SK-N-DZ (cell line): ENCODE measurements around the gene KRT1.

ENCODE experiments used
- DNase-seq: peaks from one replicate; pipeline ENCODE4 v3.0.0-alpha.2; 2015; ENCODE audit warnings: low spot score

KRT1 gene

GRCh38 chr12:52660934-52661499 is 19.2 kb downstream of the KRT1 start:
- DNase-seq: no peak

GRCh38 chr12:52659951-52660350 is 20.3 kb downstream of the KRT1 start:
- no peak for DNase-seq

GRCh38 chr12:52659395-52659794 is 20.8 kb downstream of the KRT1 start:
- no peak for DNase-seq

- no peak for DNase-seq
These were observed 22.0 kb downstream of the KRT1 start for GRCh38 chr12:52658196-52658595.

GRCh38 chr12:52657250-52657902 is 22.8 kb downstream of the KRT1 start:
- no peak for DNase-seq

- DNase-seq: no peak
These were observed 23.6 kb downstream of the KRT1 start for GRCh38 chr12:52656616-52657015.

- DNase-seq: no peak
These were observed 24.5 kb downstream of the KRT1 start for GRCh38 chr12:52655720-52656124.

GRCh38 chr12:52655251-52655650 is 25.0 kb downstream of the KRT1 start:
- no peak for DNase-seq

- DNase-seq: no peak
These were observed 28.4 kb downstream of the KRT1 start, which contains the start of gene KRT2 for GRCh38 chr12:52651726-52652261. KRT2 (minus strand) TSS chr12:52652211; CDS start chr12:52652142, 69 bp downstream.

- no peak for DNase-seq
These were observed 29.6 kb downstream of the KRT1 start for GRCh38 chr12:52650520-52651081.

- no peak for DNase-seq
These were observed 31.1 kb downstream of the KRT1 start for GRCh38 chr12:52649066-52649465.

- DNase-seq: no peak
These were observed 32.1 kb downstream of the KRT1 start for GRCh38 chr12:52648012-52648550.

- no peak for DNase-seq
These were observed 32.6 kb downstream of the KRT1 start for GRCh38 chr12:52647601-52648000.

GRCh38 chr12:52646613-52647012 is 33.6 kb downstream of the KRT1 start:
- no peak for DNase-seq

- DNase-seq: no peak
These were observed 34.2 kb downstream of the KRT1 start for GRCh38 chr12:52645982-52646381.

- DNase-seq: no peak
These were observed 35.0 kb downstream of the KRT1 start for GRCh38 chr12:52645120-52645761.

- no peak for DNase-seq
These were observed 36.2 kb downstream of the KRT1 start for GRCh38 chr12:52644078-52644415.

- DNase-seq: no peak
These were observed 36.8 kb downstream of the KRT1 start for GRCh38 chr12:52643233-52644077.

GRCh38 chr12:52641468-52641867 is 38.7 kb downstream of the KRT1 start:
- DNase-seq: no peak

GRCh38 chr12:52637299-52637698 is 42.9 kb downstream of the KRT1 start:
- no peak for DNase-seq

- no peak for DNase-seq
These were observed 43.5 kb downstream of the KRT1 start for GRCh38 chr12:52636592-52637258.
